NCI-H2081 (cell line): ENCODE measurements around the gene SYT1.
A peak's percentile ranks its signal among the peaks of the same experiment; 100 is the strongest.
"Not testable (repeated sequence)": the region's sequence is repeated elsewhere in the genome, so short reads cannot be mapped to it uniquely, and the experiment has no call there.

Source experiments
- DNase-seq, 2 experiments: peaks; one replicate each; lab custom pipeline; 2025; lab: John Stamatoyannopoulos, UW

The SYT1 gene

DNA sequence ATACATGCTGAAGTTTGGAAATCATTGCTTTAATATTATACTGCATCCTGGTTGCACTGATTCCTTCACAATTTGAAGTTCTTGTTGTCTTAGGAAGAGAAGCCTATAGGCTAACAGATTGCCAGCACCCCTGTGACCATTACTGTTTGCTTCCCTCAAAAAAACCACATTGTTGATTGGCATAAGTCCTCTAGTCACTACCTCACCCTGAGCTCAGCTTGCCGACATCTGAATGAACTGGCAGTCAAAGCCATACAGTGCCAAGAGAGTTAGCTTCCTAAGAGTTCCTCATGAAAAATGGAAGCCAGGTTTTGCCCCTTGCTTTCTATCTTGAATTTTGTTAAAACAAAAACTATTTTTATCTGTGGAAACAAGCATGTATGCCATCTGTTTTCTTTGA, 276.1 kb downstream of the SYT1 start:
- DNase-seq, result no peak

GRCh38 chr12:79141776-79142175, 277.2 kb downstream of the SYT1 start:
- DNase-seq, result no peak

GRCh38 chr12:79143803-79144202, 279.2 kb downstream of the SYT1 start:
- DNase-seq, result peak; percentile 43 to 88

GRCh38 chr12:79151956-79152355, 287.4 kb downstream of the SYT1 start:
- DNase-seq, result no peak

DNA sequence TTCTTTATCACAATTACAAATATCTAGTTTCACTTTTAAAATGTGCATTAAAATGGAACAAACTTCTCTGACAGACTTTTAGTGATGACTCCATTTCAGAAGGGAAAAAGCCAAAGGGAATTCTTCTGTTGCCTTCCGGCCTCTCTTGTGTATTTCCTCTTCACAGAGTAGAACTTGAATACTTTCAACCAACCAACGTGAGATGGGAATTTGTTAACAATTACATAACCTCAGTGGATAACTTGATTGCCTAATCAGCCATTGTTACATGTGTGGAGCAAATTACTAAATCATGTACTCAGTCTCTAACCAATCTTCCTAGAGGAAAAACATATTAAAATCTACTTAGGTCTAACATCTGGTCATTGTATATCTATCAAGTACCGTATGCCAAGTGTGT, 291.1 kb downstream of the SYT1 start:
- no peak for DNase-seq

DNA sequence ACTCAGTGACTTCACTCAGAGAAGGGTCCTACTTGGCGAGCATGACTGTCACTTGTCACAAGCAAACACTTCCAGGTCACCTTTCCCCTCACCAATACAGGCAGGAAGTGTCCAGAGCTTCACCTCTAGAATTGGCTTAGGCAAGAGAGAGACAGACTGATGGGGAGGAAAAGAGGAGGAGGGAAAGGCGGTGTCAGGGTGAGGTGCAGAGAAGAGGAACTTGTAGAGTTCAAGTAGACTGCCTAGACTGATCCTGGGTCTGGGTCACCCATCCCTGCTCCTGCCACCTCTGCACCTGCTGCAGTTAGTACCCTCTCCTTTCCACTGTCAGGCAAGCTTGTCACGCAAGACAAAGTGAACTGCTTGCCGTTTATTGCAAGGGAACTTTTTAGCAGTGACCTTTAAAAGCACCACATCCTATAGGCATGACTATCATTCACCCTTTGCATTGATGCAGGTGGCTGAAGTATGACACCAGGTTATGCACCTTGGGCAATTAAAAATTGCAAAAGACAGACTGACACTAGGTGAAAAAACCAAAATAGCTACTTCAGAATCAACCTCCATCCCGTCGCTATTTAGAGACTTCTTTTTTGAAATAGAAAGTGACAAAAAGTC, 292.4 kb downstream of the SYT1 start:
- no peak for DNase-seq

DNA sequence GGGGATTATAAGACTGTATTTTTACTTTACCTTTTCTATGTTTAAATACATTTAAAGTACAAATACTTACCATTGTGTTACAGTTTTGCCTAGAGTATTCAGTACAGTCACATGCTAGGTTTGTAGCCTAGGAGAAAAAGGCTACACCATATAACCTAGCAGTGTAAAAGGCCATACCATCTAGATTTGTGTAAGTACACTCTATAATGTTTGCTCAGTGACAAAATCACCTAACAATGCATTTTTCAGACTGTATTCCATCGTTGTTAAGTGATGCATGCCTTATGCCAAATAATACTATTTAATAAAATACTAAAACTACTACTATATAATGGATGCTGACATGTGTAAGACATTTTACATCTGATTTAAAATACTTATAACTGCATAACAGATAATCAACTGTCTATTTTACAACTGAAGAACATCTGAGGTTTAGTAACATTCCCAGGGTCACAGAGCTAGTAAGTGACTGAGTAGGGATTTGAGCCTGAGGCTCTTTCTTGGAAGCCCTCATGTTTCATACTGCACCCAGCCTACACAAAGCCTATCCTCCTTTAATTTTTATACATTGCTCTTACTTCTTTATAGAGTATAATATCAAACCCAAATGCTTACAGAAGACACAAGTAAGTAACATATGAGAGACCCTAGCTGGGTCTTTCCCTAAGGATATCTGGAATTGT, 296.8 kb downstream of the SYT1 start:
- DNase-seq, result no peak

- no peak for DNase-seq
Measured at GRCh38 chr12:79162147-79162772, 297.7 kb downstream of the SYT1 start.

DNA sequence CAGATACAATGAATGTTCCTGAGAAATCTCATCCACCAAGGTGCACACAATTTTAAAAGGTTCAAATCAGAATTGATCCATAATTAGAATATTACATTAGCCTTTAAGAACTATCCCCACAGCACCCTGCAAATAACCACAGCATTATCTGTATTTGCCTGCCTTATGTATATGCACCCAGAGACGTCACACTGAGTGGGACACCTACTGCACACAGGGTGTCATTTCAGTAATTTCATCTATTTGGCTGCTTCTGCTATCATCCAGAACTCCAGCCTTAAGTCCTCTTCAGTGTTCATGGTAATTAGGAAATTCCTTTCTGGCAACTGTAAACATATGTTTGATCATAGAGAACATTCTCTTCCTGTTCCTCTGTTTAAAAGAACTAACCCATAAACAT, 298.4 kb downstream of the SYT1 start:
- DNase-seq, result peak in 1 of 2 experiments; percentile 35

DNA sequence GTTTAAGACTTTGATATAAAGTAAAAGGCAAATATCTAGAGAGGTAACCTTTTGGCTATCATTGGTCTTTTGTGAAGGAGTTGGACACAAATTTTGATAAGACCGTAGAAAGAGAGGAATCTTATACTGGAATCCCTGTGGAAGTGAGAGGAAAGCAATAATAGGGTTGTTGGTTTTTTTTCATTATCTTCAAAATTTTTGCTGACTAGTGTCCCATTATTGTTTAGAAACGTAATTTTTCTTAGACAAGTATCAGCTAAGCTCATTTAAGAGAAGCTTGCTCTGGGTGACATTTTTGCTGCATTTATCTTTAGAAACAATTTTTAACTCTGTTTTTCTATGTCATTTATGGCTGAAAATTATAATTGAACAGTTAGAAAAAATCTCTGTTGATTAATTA, 300.3 kb downstream of the SYT1 start:
- no peak for DNase-seq

DNA sequence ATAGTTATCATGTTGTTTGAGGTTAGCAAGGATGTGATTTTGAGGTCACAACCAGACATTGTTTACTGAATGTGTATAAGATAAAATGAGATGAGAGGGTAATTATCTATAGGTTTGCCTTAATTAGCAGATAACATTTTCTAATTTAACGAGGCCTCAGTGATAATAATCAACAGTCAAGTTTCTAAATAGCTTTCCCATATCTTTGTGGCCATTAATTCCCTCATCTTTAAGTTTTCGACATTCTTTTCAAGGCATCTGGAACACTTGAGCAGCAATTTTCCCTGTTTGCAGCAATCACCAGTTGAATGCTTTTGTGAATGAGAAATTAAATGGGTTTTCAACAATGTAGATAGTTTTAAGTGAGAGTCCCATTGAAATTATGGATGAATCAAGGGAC, 304.1 kb downstream of the SYT1 start:
- no peak for DNase-seq

GRCh38 chr12:79174626-79175025, 310.1 kb downstream of the SYT1 start:
- DNase-seq, result peak in 1 of 2 experiments; percentile 52

GRCh38 chr12:79183003-79183402, 318.4 kb downstream of the SYT1 start:
- no peak for DNase-seq

DNA sequence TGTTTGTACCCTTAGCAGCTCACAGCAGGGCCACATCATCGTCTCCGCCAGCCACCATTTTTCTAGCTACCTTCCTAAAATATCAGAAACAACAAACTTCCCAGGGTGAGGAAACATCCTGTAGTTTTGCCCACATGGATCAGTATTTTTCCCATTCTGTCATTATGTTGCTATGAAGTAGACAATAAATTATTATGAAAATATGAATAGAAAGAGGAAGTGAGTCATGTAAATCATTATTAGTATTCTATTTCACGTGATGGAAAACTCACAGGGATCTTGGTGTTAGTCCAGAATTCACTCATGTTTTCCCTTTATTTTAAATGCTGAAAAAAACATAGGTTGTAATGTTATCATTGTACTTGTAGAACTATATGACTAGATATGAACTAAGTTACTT, 319.4 kb downstream of the SYT1 start:
- DNase-seq, result peak in 1 of 2 experiments; percentile 16

DNA sequence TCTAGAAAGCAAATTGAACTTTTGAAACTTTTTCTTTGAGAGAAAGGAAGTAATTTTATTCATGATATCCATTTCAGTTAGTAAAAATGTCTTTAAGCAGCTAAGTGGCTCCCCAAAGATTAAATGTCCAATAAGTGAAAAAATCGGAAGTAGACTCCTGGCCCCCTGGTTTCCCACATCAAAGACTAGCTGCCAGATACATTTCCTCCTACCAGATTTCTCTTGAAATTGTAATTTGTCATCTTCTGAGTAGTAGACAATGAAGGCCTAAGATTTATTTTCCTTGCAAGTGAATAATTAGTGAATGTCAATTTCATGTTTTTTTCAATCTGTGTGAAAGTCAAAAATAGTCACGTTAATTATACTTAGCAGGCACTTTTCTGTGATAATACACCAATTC, 321.9 kb downstream of the SYT1 start:
- DNase-seq, result peak in 1 of 2 experiments; percentile 15

- DNase-seq, result peak; percentile 18 to 61
Measured at GRCh38 chr12:79187032-79187431, 322.5 kb downstream of the SYT1 start.

DNA sequence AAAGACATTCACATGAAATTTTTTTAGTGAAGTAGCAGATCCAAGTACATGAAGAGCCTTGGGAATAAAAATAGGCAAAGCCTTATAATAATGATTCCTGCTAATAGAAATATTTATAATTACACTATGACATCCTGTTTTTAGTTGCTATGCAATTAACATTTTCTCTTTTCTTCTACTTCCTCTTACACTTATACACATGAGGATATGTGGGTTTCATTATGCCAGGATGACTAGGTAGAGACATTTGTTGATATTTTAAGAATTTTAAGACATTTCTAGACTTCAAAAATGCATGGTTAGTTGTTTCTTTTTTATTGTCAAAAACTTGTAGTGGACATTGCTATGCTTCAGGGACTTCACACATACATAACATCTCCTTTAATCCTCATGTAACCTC, 326.8 kb downstream of the SYT1 start:
- no peak for DNase-seq

DNA sequence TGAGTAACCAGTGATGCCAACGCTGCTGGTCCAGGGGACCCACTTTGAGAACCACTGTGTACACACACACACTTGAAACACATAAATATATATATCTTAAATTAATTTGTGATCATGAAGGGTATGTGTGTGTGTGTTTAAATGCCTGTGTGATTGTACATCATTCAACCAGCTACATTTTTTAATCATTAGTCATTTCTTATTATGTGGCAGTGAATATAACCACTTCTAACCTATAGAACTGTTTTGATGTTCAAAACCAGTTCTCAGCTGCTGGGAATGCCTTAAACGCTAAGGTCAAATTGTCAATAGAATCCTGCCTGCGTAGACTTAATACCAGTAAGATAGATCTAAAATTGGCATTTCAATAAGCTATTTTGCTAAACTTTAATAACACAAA, 330.0 kb downstream of the SYT1 start:
- no peak for DNase-seq

DNA sequence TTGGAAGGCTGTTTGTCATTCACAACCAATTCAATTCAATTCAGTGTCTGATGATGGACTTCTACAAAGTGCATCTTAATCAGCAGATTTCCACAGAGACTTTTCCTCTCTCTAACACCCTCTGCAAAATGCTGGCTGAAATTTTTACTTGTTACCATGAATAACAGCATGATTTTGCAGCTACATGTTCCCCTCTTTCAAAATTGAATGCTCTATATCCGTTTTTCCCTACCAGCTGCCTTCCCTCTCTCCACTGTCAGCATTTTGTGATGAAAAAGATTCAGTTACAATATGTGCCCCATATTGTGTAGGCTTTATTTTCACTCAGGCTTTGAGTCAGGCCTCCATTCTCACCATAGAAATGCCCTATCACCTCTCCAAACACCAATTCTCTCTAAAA, 334.6 kb downstream of the SYT1 start:
- DNase-seq, result no peak

DNA sequence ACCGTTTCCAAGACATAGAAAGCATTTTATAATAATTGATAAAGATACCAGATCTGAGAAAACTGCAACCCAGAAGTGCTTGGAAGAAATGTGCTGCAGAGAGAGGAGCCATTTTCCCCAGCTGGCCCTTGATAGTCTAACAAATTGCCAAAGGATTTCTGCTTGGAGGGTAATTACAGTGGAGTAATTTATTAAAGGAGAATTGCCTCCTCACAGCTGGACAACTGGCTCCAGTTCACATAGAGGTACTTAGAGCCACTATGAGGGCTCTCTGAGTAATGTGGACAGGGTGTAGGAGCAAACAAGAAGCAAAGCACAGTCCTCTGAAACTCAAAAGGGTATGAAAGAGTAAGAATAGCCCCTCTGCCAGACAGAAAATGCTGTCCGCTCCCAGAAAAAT, 335.6 kb downstream of the SYT1 start:
- DNase-seq, result peak; percentile 70 to 90

- peak in 1 of 2 experiments; percentile 41 for DNase-seq
Measured at GRCh38 chr12:79203058-79203647, 338.6 kb downstream of the SYT1 start.

DNA sequence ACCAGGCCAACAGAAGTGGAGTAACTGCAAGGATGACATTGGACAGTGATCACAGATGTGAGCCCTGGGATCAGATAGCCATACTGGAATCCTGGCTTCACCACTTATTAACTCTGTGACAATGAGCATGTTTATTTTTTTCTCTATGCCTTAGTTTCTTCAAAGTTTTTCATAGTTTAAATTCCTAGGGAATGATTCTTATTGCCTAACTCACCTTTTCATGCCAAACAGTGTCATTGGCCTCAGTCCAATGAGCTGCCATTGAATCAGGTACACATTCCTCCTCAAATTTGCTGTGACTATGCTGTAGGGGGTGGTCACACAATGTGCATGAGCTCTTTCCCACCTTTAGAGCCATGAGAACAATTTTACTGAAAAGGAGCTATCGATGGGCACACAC, 342.3 kb downstream of the SYT1 start:
- DNase-seq, result no peak

DNA sequence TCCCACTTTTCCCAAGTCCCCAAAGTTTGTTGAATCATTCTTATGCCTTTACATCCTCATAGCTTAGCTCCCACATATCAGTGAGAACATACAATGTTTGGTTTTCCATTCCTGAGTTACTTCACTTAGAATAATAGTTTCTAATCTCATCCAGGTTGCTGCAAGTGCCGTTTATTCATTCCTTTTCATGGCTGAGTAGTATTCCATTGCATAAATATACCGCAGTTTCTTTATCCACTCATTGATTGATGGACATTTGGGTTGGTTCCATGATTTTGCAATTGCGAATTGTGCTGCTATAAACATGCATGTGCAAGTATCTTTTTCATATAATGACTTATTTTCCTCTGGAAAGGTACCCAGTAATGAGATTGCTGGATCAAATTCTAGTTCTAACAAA, 345.8 kb downstream of the SYT1 start:
- not testable (repeated sequence) for DNase-seq
